ENCODE data around the gene VPS37B. TPM values are rescaled to one million over a fixed set of nuclear protein-coding genes. Genes with fewer than 3 reads are reported as not detected.

Gene VPS37B
- total RNA-seq, 4 donors from 2014 or later: 3.3 to 21.6 (median 20.2) TPM

- no peak for TF ChIP-seq CTCF (IDR thresholded peaks at IDR 0.05)
- no peak for TF ChIP-seq POLR2A (IDR thresholded peaks at IDR 0.05)
- no peak for DNase-seq
- Histone ChIP-seq H3K36me3 (no peaks in the 10 kb centered on the region), H3K4me3 (peak overlapping the region; percentile 40 to 68), H3K4me1 (no peaks in the 10 kb centered on the region), H3K27me3 (no peaks in the 10 kb centered on the region), H3K27ac (peak overlapping the region; percentile 61 to 73), H3K9me3 (no peaks in the 10 kb centered on the region)
- intact Hi-C loops (cut with DNase I; ENCODE audit: low total_unique reads): no loop called here
Measured at GRCh38 chr12:122835750-122836026, 60.2 kb downstream of the VPS37B start.

GRCh38 chr12:122834921-122835749 lies 60.8 kb downstream of the VPS37B start, which contains the start of gene HIP1R:
HIP1R (plus strand) TSS chr12:122835457; CDS start chr12:122835551, 94 bp downstream.
- TF ChIP-seq CTCF (IDR thresholded peaks at IDR 0.05): no peak
- TF ChIP-seq POLR2A (IDR thresholded peaks at IDR 0.05): no peak
- Histone ChIP-seq H3K4me1 (no peaks in the 10 kb centered on the region), H3K27ac (peak within 1 kb of the TSS; percentile 61 to 73), H3K27me3 (no peaks in the 10 kb centered on the region), H3K9me3 (no peaks in the 10 kb centered on the region), H3K36me3 (no peaks in the 10 kb centered on the region), H3K4me3 (peak within 1 kb of the TSS; percentile 40 to 68)
- DNase-seq: no peak
- intact Hi-C loops (cut with DNase I; ENCODE audit: low total_unique reads): no loop called here

DNA sequence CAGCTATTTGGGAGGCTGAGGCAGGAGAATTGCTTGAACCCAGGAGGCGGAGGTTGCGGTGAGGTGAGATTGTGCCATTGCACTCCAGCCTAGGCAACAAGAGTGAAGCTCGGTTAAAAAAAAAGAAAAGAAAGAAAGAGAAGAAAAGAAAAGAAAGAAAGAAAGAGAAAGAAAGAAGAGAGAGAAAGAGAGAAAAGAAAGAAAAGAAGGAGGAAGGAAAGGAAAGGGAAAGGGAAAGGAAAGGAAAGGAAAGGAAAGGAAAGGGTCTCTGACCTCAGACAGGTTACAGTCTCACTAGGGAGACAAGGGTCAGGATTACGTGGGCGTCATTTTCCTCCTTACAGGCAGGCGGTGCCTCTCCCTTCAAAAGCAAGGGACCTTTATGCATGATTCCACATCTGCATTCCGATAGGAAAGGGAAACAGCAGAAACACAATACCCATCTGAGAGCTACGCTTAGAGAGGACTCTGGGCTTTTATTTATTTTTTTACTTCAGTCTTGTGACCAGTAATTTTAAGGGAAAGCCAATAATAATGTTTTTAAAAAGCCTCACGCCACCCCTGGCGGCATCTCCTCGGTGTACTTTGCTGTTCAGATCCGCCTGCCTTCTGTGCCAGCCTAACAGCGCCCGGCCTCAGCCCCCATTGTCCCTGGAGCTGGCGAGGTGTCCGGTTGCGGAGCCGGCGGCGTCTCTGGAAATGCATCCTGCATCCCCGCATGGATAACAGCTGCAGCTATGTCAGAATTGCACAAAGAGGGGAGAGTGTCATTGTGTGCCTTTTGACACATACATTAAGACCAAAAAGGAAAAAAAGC lies 61.6 kb downstream of the VPS37B start:
- H3K4me3 ChIP-seq: peak overlapping the region; percentile 40 to 68
- no peak for TF ChIP-seq POLR2A (IDR thresholded peaks at IDR 0.05)
- peak in 2 of 4 experiments; percentile 20 to 33 for TF ChIP-seq CTCF (IDR thresholded peaks at IDR 0.05)
- no peaks in the 10 kb centered on the region for H3K36me3 ChIP-seq
- no peaks in the 10 kb centered on the region for H3K9me3 ChIP-seq
- H3K4me1 ChIP-seq: no peaks in the 10 kb centered on the region
- peak overlapping the region; percentile 56 to 73 for H3K27ac ChIP-seq
- H3K27me3 ChIP-seq: no peaks in the 10 kb centered on the region
- DNase-seq: no peak
- intact Hi-C loops (cut with DNase I; ENCODE audit: low total_unique reads): no loop called here

GRCh38 chr12:122830517-122831214 lies 65.3 kb downstream of the VPS37B start:
- DNase-seq: no peak
- no peak overlapping the region for H3K27ac ChIP-seq
- intact Hi-C loops (cut with DNase I; ENCODE audit: low total_unique reads): no loop called here
- H3K4me1 ChIP-seq: no peaks in the 10 kb centered on the region
- H3K4me3 ChIP-seq: no peak overlapping the region
- H3K36me3 ChIP-seq: no peaks in the 10 kb centered on the region
- no peaks in the 10 kb centered on the region for H3K9me3 ChIP-seq
- no peaks in the 10 kb centered on the region for H3K27me3 ChIP-seq
- TF ChIP-seq POLR2A (IDR thresholded peaks at IDR 0.05): no peak
- TF ChIP-seq CTCF (IDR thresholded peaks at IDR 0.05): no peak

All from uterus (tissue), 4 donors.